HG02678 (cell line): ENCODE results near the gene CCDC117.

Experiments used
- ATAC-seq: cut with Tn5 transposase; IDR thresholded peaks from one replicate; pipeline ENCODE4 v1.9.1; 2021; ENCODE audit warnings: mild to moderate bottlenecking, moderate library complexity; ENCODE audit not compliant: unreplicated experiment

The CCDC117 gene

GRCh38 chr22:28768701-28769393 is 3.6 kb upstream of the CCDC117 start:
- no peak for ATAC-seq

- ATAC-seq, result no peak
These were observed 3.0 kb upstream of the CCDC117 start for GRCh38 chr22:28769394-28770085.

- ATAC-seq, result no peak
These were observed 1.2 kb upstream of the CCDC117 start for GRCh38 chr22:28771195-28771791.

- peak; percentile 22 for ATAC-seq
These were observed 969 bp downstream of the CCDC117 start for GRCh38 chr22:28773461-28773867.

- ATAC-seq, result no peak
These were observed 1.9 kb downstream of the CCDC117 start for GRCh38 chr22:28774378-28774777.

- ATAC-seq, result no peak
These were observed 7.3 kb downstream of the CCDC117 start for GRCh38 chr22:28779833-28780232.

GRCh38 chr22:28780296-28780695 is 7.8 kb downstream of the CCDC117 start:
- no peak for ATAC-seq

GRCh38 chr22:28783786-28784671 is 11.5 kb downstream of the CCDC117 start:
- no peak for ATAC-seq

- ATAC-seq, result no peak
These were observed 16.1 kb downstream of the CCDC117 start for GRCh38 chr22:28788601-28789000.

GRCh38 chr22:28791124-28791523 is 18.6 kb downstream of the CCDC117 start:
- ATAC-seq, result no peak

- ATAC-seq, result peak; percentile 68
These were observed 19.5 kb downstream of the CCDC117 start for GRCh38 chr22:28791841-28792490.

- peak; percentile 28 for ATAC-seq
These were observed 20.2 kb downstream of the CCDC117 start for GRCh38 chr22:28792491-28793383.

GRCh38 chr22:28793976-28794584 is 21.6 kb downstream of the CCDC117 start:
- ATAC-seq, result no peak

GRCh38 chr22:28795071-28795693 is 22.7 kb downstream of the CCDC117 start:
- no peak for ATAC-seq

- ATAC-seq, result no peak
These were observed 23.7 kb downstream of the CCDC117 start for GRCh38 chr22:28795932-28796856.

- ATAC-seq, result no peak
These were observed 26.5 kb downstream of the CCDC117 start for GRCh38 chr22:28798810-28799605.
